ENCODE results near the gene PDLIM4.

PDLIM4 gene

GRCh38 chr5:132253452-132254320 lies 3.8 kb upstream of the PDLIM4 start:
- DNase-seq (ENCODE audit: low spot score) = no peak

GRCh38 chr5:132254321-132254977 lies 3.0 kb upstream of the PDLIM4 start:
- DNase-seq (ENCODE audit: low spot score) = no peak

GRCh38 chr5:132256086-132256782 lies 1.3 kb upstream of the PDLIM4 start:
- no peak for DNase-seq (ENCODE audit: low spot score)

- no peak for DNase-seq (ENCODE audit: low spot score)
Observed at GRCh38 chr5:132256783-132257130, 739 bp upstream of the PDLIM4 start.

GRCh38 chr5:132258102-132259068 lies 889 bp downstream of the PDLIM4 start:
- no peak for DNase-seq (ENCODE audit: low spot score)

- DNase-seq (ENCODE audit: low spot score) = no peak
Observed at GRCh38 chr5:132259069-132259851, 1.8 kb downstream of the PDLIM4 start.

- DNase-seq (ENCODE audit: low spot score) = no peak
Observed at GRCh38 chr5:132260051-132260450, 2.6 kb downstream of the PDLIM4 start.

- DNase-seq (ENCODE audit: low spot score) = peak; percentile 40
Observed at GRCh38 chr5:132260714-132261551, 3.4 kb downstream of the PDLIM4 start.

- no peak for DNase-seq (ENCODE audit: low spot score)
Observed at GRCh38 chr5:132261881-132262845, 4.7 kb downstream of the PDLIM4 start.

GRCh38 chr5:132262882-132263547 lies 5.5 kb downstream of the PDLIM4 start:
- no peak for DNase-seq (ENCODE audit: low spot score)

GRCh38 chr5:132263548-132264261 lies 6.2 kb downstream of the PDLIM4 start:
- DNase-seq (ENCODE audit: low spot score) = no peak

GRCh38 chr5:132264546-132265335 lies 7.2 kb downstream of the PDLIM4 start:
- DNase-seq (ENCODE audit: low spot score) = no peak

GRCh38 chr5:132265336-132266030 lies 8.0 kb downstream of the PDLIM4 start:
- no peak for DNase-seq (ENCODE audit: low spot score)

- no peak for DNase-seq (ENCODE audit: low spot score)
Observed at GRCh38 chr5:132266031-132266835, 8.7 kb downstream of the PDLIM4 start.

GRCh38 chr5:132266836-132267160 lies 9.3 kb downstream of the PDLIM4 start:
- DNase-seq (ENCODE audit: low spot score) = no peak
